ENCODE measurements around the gene AOPEP.

DNA sequence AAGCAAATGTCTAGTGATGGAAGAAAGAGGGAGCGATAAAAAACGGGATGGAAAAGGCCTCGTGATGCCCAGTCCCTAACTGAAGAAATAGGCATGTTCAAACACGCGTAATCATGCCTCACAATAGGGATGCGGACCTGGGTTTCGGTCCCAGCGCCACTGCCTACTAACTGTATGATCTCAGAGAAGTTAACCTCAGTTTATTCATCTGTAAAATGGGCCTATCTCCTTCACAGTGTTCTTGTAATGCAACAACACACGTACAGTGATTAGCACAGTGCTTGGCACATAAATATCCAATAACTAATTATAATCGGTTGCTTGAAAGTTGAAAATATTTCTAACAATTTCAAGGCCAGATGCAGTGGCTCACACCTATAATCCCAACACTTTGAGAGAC, 409.3 kb downstream of the AOPEP start:
- TF ChIP-seq POLR2A (IDR thresholded peaks at IDR 0.05): no peak
- TF ChIP-seq, protein P1, sequence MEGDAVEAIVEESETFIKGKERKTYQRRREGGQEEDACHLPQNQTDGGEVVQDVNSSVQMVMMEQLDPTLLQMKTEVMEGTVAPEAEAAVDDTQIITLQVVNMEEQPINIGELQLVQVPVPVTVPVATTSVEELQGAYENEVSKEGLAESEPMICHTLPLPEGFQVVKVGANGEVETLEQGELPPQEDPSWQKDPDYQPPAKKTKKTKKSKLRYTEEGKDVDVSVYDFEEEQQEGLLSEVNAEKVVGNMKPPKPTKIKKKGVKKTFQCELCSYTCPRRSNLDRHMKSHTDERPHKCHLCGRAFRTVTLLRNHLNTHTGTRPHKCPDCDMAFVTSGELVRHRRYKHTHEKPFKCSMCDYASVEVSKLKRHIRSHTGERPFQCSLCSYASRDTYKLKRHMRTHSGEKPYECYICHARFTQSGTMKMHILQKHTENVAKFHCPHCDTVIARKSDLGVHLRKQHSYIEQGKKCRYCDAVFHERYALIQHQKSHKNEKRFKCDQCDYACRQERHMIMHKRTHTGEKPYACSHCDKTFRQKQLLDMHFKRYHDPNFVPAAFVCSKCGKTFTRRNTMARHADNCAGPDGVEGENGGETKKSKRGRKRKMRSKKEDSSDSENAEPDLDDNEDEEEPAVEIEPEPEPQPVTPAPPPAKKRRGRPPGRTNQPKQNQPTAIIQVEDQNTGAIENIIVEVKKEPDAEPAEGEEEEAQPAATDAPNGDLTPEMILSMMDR (IDR thresholded peaks at IDR 0.05): no peak

Data from thyroid gland (tissue), 4 donors.